GM12878 (cell line): ENCODE results near the gene RAD51B.

Experiments used
- ASH2L ChIP-seq: fragments of 300-600, 200-600 bp; sonication (generic); IDR thresholded peaks from 2 replicates; pipeline ENCODE4 v1.6.1; 2017; ENCODE audit warnings: low read depth, mild to moderate bottlenecking, borderline replicate concordance
- EP300 ChIP-seq, 2 experiments: fragments of 150-350 bp in 1 of 2; IDR thresholded peaks; 2 replicates each; pipeline ENCODE4 v1.6.1; 2011 to 2012; ENCODE audit warnings: low read depth in 2 of 2, low read length in 2 of 2, borderline replicate concordance in 1 of 2, improper control_type of control experiment in 1 of 2, inconsistent platforms in 1 of 2; ENCODE audit not compliant: control insufficient read depth in 1 of 2
- EZH2 ChIP-seq: IDR thresholded peaks from 2 replicates; pipeline ENCODE4 v1.6.1; 2012; ENCODE audit warnings: low read depth, mild to moderate bottlenecking, control low read depth, inconsistent platforms, low read length, borderline replicate concordance; ENCODE audit not compliant: control insufficient read depth
- MXI1 ChIP-seq: fragments of 150-350 bp; IDR thresholded peaks from 2 replicates; pipeline ENCODE4 v1.6.1; 2011; ENCODE audit warnings: low read depth, mild to moderate bottlenecking, inconsistent platforms, low read length, improper control_type of control experiment
- MYC ChIP-seq: IDR thresholded peaks from 2 replicates; pipeline ENCODE4 v1.6.1; 2011; ENCODE audit warnings: mild to moderate bottlenecking, low read length, moderate library complexity, inconsistent platforms; ENCODE audit not compliant: insufficient read depth, insufficient replicate concordance, insufficient read length, severe bottlenecking
- NFIC ChIP-seq: IDR thresholded peaks from 2 replicates; pipeline ENCODE4 v1.6.1; 2012; ENCODE audit warnings: low read depth, mild to moderate bottlenecking, inconsistent platforms, low read length, moderate library complexity
- NR2C2 ChIP-seq: IDR thresholded peaks from 2 replicates; pipeline ENCODE4 v1.6.1; 2011; ENCODE audit warnings: borderline replicate concordance, low read depth; ENCODE audit not compliant: control insufficient read depth, insufficient read length
- POLR2A ChIP-seq: IDR thresholded peaks from 2 replicates; pipeline ENCODE4 v1.6.1; 2011; ENCODE audit warnings: low read depth, mild to moderate bottlenecking, low read length
- POLR2AphosphoS5 ChIP-seq: IDR thresholded peaks from 2 replicates; pipeline ENCODE4 v1.6.1; 2011; ENCODE audit warnings: mild to moderate bottlenecking, low read length, inconsistent platforms
- SRF ChIP-seq, 2 experiments: IDR thresholded peaks; 2 replicates each; pipeline ENCODE4 v1.6.1; 2011; ENCODE audit warnings: low read depth in 2 of 2, low read length in 2 of 2, mild to moderate bottlenecking in 1 of 2, moderate library complexity in 1 of 2
- STAT3 ChIP-seq: IDR thresholded peaks from 2 replicates; pipeline ENCODE4 v1.6.1; 2011; ENCODE audit warnings: low read depth, low read length, improper control_type of control experiment
- TARDBP ChIP-seq: IDR thresholded peaks from 2 replicates; pipeline ENCODE4 v1.6.1; 2016; ENCODE audit warnings: borderline replicate concordance
- TF ChIP-seq, protein P1 (sequence below): IDR thresholded peaks from 2 replicates; pipeline ENCODE4 v1.6.1; 2011; ENCODE audit warnings: low read depth, low read length, improper control_type of control experiment, borderline replicate concordance

DNA sequence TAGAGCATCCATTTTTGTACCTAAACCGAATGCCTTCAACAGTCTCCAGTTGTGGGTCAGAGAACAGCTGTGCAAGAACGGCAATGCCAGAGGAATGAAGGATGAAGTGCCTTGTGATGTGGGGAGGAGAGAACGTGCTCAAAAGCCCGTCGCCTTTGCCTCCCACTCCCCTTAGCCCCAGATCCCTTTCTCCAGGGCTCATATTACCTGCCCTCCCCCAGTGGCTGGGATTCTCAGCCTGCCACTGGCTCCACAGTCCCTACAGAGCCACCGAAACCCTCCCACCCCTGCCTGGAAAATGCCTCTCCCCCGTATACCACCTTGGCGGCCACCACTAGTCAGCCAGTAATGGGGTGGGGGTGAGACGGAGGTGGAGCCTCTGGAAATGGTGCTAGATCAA is 814.8 kb downstream of the RAD51B start:
- TF ChIP-seq STAT3 (no peak), SRF (IDR thresholded peaks at IDR 0.05; ENCODE audit: low read depth in 2 of 2, low read length in 2 of 2) (no peak), EZH2 (no peak), TARDBP (no peak), EP300 (IDR thresholded peaks at IDR 0.05; ENCODE audit: borderline replicate concordance in 1 of 2, control insufficient read depth in 1 of 2, low read depth in 2 of 2, low read length in 2 of 2) (no peak), NR2C2 (no peak), POLR2AphosphoS5 (no peak), MXI1 (no peak), ASH2L (no peak), NFIC (no peak), MYC (no peak), POLR2A (no peak)
- TF ChIP-seq, protein P1, sequence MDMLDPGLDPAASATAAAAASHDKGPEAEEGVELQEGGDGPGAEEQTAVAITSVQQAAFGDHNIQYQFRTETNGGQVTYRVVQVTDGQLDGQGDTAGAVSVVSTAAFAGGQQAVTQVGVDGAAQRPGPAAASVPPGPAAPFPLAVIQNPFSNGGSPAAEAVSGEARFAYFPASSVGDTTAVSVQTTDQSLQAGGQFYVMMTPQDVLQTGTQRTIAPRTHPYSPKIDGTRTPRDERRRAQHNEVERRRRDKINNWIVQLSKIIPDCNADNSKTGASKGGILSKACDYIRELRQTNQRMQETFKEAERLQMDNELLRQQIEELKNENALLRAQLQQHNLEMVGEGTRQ: no peak
